K562 (cell line): Measurements from ENCODE around the gene UBLCP1. TPM values are rescaled to one million over a fixed set of nuclear protein-coding genes. Genes with fewer than 3 reads are reported as not detected.
A peak's percentile ranks its signal among the peaks of the same experiment; 100 is the strongest.

Experiments used
- EHMT2 ChIP-seq: fragments of 450-650 bp; IDR thresholded peaks from 2 replicates; pipeline ENCODE4 v1.6.1; 2018; ENCODE audit warnings: antibody characterized with exemption
- HNRNPUL1 ChIP-seq: fragments of 200-400 bp; formaldehyde crosslinking; IDR thresholded peaks from 2 replicates; pipeline ENCODE4 v1.6.1; 2017; ENCODE audit warnings: low read length
- PHTF2 ChIP-seq: fragments of 250-450 bp; sonication (Bioruptor Pico); IDR thresholded peaks from 2 replicates; pipeline ENCODE4 v1.5.0; 2021; ENCODE audit warnings: mild to moderate bottlenecking
- ZNF174 ChIP-seq: fragments of 250-450 bp; sonication (Bioruptor Pico); IDR thresholded peaks from 2 replicates; pipeline ENCODE4 v1.4.0; 2020; ENCODE audit warnings: mild to moderate bottlenecking
- ZNF583 ChIP-seq: fragments of 250-450 bp; sonication (Bioruptor Pico); IDR thresholded peaks from 2 replicates; pipeline ENCODE4 v1.4.0; 2020
- polyA plus RNA-seq, 8 experiments: library from polyadenylated mRNA; depleted of rRNA in 4 of 8; stranded (reverse) in 5 of 8; unstranded in 3 of 8; fragments of >200 nt; fragmentation: Nextera tagmentation in 2 of 8; fragmentation: Illumina TruSeq in 1 of 8; extraction: Ambion mirVana in 2 of 8; extraction: Trizol in 1 of 8; gene quantifications; 2 replicates each; pipeline versions ENCODE4 v1.2.1 to v1.2.3, GENCODE V29; 2011 to 2014; ENCODE audit warnings: inconsistent platforms in 1 of 8, missing spikeins in 1 of 8
- total RNA-seq, 7 experiments: library from RNA; depleted of rRNA in 6 of 7; stranded (reverse); fragments of >200 nt in 6 of 7; fragmentation: Illumina TruSeq in 2 of 7; extraction: Trizol in 2 of 7; gene quantifications; 2 replicates each; pipeline versions ENCODE4 v1.2.1 to v1.2.3, GENCODE V29; 2011 to 2021; ENCODE audit warnings: low replicate concordance in 1 of 7
- TF ChIP-seq, protein P1 (sequence below): fragments of 450-650 bp; IDR thresholded peaks from 2 replicates; pipeline ENCODE4 v1.6.1; 2018; ENCODE audit not compliant: partially characterized antibody
- TF ChIP-seq, protein P2 (sequence below): fragments of 450-650 bp; IDR thresholded peaks from 2 replicates; pipeline ENCODE4 v1.6.1; 2016; ENCODE audit warnings: low read depth
- TF ChIP-seq, protein P3 (sequence below), 3 experiments: IDR thresholded peaks in 2 of 3; conservative IDR thresholded peaks in 1 of 3; 2 replicates each; pipeline ENCODE4 v1.5.1; 2011 to 2012; ENCODE audit warnings: low read length in 3 of 3, mild to moderate bottlenecking in 3 of 3, control low read depth in 2 of 3, improper control_type of control experiment in 1 of 3, inconsistent platforms in 1 of 3, low read depth in 1 of 3, mixed read lengths in 1 of 3, moderate library complexity in 1 of 3; ENCODE audit not compliant: insufficient read depth in 2 of 3

Gene UBLCP1
- total and polyA plus RNA-seq, 9 of the 15 experiments (the other 6 are each of a cell fraction or from before 2014, with no cell fraction given) = 18.8 to 39.8 (median 30.2) TPM

DNA sequence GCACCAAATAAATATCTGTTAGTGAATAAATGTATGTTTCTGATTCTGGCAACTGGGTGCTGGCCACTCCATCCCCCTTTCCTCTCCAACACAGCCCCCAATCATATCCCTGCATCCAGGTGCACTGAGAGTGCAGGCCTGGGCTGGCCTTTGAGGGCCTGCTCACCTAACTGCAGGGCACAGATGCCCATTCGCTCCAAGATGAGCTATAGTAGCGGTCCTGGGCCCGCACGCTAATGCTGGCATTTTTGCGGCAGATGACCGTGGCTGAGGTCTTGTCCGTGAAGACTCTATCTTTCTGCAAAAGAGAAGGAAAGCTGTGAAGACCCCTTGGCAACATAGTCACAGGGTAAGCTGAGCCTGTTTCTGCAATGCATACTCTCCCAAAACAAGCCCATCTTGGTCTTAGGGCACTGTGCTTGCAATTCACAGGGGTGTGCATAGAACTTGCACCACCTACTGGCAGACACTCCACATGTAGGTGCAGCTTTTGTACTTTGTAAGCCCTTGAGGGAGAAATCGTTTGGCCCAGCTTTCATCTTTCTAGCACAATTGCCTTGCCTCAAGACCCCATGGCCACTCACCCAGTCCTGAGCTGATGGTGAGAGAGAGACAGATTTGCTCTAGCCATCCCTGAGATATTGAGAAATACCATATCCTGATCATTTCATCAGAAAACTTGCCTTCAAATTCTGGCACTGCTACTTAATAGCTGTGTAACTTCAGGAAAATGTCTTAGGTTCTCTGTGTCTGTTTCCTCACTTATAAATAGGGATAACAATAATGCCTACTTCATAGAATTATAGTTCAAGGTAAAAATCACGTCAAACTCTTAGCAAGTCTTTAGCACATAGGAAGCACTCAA, 53.7 kb downstream of the UBLCP1 start (continued):
- TF ChIP-seq, protein P1, sequence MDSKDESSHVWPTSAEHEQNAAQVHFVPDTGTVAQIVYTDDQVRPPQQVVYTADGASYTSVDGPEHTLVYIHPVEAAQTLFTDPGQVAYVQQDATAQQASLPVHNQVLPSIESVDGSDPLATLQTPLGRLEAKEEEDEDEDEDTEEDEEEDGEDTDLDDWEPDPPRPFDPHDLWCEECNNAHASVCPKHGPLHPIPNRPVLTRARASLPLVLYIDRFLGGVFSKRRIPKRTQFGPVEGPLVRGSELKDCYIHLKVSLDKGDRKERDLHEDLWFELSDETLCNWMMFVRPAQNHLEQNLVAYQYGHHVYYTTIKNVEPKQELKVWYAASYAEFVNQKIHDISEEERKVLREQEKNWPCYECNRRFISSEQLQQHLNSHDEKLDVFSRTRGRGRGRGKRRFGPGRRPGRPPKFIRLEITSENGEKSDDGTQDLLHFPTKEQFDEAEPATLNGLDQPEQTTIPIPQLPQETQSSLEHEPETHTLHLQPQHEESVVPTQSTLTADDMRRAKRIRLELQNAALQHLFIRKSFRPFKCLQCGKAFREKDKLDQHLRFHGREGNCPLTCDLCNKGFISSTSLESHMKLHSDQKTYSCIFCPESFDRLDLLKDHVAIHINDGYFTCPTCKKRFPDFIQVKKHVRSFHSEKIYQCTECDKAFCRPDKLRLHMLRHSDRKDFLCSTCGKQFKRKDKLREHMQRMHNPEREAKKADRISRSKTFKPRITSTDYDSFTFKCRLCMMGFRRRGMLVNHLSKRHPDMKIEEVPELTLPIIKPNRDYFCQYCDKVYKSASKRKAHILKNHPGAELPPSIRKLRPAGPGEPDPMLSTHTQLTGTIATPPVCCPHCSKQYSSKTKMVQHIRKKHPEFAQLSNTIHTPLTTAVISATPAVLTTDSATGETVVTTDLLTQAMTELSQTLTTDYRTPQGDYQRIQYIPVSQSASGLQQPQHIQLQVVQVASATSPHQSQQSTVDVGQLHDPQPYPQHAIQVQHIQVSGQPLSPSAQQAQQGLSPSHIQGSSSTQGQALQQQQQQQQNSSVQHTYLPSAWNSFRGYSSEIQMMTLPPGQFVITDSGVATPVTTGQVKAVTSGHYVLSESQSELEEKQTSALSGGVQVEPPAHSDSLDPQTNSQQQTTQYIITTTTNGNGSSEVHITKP = no peak
- no peak for TF ChIP-seq ZNF174
- no peak for TF ChIP-seq HNRNPUL1
- TF ChIP-seq, protein P2, sequence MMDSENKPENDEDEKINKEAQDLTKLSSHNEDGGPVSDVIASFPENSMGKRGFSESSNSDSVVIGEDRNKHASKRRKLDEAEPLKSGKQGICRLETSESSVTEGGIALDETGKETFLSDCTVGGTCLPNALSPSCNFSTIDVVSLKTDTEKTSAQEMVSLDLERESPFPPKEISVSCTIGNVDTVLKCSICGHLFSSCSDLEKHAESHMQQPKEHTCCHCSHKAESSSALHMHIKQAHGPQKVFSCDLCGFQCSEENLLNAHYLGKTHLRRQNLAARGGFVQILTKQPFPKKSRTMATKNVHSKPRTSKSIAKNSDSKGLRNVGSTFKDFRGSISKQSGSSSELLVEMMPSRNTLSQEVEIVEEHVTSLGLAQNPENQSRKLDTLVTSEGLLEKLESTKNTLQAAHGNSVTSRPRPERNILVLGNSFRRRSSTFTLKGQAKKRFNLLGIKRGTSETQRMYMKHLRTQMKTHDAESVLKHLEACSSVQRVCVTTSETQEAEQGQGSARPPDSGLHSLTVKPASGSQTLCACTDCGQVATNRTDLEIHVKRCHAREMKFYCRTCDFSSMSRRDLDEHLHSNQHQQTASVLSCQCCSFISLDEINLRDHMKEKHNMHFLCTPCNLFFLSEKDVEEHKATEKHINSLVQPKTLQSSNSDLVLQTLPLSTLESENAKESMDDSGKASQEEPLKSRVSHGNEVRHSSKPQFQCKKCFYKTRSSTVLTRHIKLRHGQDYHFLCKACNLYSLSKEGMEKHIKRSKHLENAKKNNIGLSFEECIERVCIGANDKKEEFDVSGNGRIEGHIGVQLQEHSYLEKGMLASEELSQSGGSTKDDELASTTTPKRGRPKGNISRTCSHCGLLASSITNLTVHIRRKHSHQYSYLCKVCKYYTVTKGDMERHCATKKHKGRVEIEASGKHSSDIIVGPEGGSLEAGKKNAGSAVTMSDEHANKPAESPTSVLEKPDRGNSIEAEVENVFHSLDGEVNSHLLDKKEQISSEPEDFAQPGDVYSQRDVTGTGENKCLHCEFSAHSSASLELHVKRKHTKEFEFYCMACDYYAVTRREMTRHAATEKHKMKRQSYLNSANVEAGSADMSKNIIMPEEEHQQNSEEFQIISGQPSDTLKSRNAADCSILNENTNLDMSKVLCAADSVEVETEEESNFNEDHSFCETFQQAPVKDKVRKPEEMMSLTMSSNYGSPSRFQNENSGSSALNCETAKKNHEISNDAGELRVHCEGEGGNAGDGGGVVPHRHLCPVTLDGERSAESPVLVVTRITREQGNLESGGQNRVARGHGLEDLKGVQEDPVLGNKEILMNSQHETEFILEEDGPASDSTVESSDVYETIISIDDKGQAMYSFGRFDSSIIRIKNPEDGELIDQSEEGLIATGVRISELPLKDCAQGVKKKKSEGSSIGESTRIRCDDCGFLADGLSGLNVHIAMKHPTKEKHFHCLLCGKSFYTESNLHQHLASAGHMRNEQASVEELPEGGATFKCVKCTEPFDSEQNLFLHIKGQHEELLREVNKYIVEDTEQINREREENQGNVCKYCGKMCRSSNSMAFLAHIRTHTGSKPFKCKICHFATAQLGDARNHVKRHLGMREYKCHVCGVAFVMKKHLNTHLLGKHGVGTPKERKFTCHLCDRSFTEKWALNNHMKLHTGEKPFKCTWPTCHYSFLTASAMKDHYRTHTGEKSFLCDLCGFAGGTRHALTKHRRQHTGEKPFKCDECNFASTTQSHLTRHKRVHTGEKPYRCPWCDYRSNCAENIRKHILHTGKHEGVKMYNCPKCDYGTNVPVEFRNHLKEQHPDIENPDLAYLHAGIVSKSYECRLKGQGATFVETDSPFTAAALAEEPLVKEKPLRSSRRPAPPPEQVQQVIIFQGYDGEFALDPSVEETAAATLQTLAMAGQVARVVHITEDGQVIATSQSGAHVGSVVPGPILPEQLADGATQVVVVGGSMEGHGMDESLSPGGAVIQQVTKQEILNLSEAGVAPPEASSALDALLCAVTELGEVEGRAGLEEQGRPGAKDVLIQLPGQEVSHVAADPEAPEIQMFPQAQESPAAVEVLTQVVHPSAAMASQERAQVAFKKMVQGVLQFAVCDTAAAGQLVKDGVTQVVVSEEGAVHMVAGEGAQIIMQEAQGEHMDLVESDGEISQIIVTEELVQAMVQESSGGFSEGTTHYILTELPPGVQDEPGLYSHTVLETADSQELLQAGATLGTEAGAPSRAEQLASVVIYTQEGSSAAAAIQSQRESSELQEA = no peak
- TF ChIP-seq EHMT2 = no peak
- TF ChIP-seq ZNF583 (CRISPR knock-in tag) = no peak
- TF ChIP-seq PHTF2 = no peak
- TF ChIP-seq, protein P3, sequence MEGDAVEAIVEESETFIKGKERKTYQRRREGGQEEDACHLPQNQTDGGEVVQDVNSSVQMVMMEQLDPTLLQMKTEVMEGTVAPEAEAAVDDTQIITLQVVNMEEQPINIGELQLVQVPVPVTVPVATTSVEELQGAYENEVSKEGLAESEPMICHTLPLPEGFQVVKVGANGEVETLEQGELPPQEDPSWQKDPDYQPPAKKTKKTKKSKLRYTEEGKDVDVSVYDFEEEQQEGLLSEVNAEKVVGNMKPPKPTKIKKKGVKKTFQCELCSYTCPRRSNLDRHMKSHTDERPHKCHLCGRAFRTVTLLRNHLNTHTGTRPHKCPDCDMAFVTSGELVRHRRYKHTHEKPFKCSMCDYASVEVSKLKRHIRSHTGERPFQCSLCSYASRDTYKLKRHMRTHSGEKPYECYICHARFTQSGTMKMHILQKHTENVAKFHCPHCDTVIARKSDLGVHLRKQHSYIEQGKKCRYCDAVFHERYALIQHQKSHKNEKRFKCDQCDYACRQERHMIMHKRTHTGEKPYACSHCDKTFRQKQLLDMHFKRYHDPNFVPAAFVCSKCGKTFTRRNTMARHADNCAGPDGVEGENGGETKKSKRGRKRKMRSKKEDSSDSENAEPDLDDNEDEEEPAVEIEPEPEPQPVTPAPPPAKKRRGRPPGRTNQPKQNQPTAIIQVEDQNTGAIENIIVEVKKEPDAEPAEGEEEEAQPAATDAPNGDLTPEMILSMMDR (IDR thresholded peaks at IDR 0.05 in 2 of 3, conservative IDR thresholded peaks at IDR 0.05 in 1 of 3; ENCODE audit: insufficient read depth in 2 of 3, low read depth in 1 of 3, low read length in 3 of 3) = peak; percentile 69 to 78 (median 72)
